Measurements from ENCODE around the gene KLHL1.

Gene KLHL1

DNA sequence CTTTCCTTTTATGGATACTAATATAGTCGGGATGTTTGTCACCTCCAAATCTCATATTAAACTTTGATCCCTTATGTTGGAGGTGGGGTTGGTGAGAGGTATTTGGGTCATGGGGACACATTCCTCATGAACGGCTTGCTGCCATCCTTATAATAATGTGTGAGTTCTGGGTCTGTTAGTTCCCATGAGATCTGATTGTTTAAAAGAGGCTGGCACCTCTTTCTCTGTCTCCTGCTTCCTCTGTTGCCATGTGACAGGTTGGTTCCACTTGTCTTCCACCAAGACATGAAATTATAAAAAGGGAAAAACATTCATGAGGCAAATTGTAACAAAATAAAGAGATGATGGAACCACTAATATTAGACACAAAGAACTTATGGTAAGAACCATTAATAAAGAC is 108.4 kb downstream of the KLHL1 start:
- DNase-seq = no peak

DNA sequence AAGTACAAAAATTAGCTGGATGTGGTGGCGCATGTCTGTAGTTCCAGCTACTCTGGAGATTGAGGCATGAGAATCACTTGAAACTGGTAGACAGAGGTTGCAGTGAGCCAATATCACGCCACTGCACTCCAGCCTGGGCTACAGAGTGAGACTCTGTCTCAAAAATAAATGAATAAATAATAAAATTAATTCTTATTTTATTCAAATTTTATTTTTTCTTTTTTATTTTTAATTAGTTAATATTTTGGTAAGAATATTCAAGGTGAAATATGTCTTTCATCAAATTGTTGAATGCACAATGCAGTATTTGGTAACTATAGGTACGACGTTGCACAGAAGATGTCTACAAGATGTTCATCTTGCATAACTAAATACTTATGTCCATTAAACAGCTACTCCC is 111.2 kb downstream of the KLHL1 start:
- DNase-seq = no peak

DNA sequence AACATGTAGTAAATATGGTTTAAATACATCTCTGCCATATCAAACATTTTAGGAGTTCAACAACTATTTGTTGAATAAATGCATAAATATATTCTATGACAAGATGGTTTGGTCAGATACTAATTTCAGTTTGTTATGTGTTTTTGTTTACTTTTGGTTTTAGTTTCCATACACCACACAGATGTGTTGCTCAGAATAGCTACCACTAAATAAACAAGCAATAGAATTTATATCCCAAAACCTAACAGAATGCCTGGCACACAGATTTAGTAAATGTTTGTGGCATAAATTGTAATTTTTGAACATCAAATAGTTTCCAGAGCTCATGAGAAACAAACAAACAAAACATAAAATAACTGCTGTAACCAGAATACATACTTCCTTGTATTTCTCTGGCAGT is 127.5 kb downstream of the KLHL1 start:
- no peak for DNase-seq

DNA sequence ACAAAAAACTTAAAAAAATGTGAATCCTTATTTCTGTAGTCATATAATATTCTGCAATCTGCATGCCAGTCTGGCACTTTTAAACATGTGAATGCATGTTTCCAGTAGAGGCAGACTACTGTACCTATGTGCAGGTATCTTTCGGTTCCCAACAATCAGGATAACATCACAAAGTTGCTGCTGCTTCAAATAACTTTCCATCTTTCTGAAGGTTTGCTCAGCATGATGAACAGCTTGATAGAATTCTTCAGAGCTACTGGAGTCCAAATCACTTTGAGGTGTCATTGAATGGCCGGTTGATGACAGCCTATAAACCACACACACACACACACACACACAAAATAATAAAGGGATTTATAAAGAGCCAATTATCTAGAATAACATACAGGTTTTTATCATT is 132.8 kb downstream of the KLHL1 start:
- DNase-seq = no peak

DNA sequence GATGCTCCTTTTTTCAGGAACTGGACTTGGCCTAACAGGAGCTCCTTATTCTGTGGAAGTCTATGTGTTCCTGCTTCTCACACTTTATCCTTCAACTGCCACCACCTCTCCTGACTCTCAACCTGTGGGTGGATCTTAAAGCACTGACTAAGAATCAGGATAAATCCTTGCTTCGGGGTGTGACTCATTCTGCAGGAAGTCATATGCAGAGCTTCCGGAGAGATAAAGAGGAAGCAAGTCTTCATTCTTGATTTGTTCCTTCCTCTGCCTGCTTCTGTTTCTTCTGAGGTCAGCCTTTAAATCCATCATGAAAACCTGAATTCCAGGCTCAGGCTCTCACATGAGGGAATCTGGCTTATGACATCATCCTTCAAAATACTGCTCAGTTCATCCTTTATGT is 137.7 kb downstream of the KLHL1 start:
- peak; percentile 17 for DNase-seq

DNA sequence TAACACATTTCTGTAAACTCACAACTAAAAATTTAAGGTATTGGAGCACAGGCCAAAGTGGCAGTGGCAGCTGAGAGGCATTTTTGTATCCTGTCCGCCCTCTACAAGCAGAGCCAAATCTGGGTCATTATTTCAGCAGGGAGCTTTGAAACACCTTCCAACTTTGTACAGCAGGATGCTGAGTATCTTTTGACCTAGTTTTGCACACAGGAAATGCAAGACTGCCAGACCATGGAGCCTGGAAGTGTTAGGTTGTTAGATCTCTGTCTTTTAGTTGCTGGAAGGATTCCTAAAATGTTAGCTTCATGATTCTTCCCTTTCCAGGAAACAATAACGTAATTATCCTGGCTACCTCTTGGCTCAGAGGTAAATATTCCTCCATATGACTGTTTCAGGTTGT is 149.2 kb downstream of the KLHL1 start:
- no peak for DNase-seq

DNA sequence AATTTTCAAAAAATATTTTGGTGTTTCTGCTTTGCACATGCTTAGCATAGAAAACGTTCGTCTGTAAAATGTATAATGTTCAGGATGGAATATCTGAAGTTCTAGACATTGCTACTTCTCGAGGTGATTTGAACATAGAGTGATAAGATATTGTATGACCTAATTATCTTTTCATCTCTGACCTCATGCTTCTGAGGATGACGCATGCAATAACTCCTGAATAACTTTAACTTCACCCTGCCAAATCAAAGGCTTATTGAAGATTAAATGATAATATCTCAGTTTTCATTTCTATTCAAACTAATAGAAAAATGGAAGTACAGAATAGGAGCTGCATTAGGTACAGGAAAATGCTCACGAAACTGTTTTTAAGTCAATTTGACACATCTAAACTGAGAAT is 151.4 kb downstream of the KLHL1 start:
- no peak for DNase-seq

DNA sequence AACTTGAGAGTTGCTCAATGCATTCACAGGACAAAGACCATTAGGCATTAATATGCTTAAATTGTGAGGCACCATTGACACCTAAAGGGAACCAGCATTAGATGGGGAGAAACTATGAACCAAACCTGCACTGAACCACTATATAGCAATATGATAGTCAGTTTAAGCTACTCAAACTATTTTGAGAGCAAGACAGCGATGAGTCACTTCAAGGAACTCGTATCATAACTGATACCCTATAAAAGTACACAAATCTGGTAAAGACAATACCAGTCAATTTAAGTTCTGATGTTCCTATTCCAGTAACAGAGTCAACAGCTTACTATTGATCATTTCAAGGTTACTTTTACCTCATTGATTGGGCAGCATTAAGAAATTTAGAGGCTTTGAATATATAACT is 151.9 kb downstream of the KLHL1 start:
- DNase-seq = no peak

DNA sequence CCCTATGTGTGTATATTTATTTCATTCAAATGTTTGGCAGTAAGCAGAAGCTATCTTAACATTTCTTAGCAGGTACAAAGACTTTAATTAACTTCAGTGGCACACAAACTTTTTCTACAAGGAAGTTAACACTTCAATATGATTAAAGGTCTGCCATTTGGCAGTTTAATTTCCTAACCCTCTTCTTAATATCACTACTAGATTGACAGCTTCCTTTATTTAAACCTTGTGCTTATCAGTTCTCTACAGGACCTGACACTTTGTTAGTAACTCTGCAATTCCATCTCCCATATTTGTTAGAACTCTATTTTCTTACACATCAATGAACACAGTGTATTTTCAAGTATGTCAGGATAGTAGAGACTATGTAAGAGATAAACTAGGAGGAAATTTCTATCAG is 153.0 kb downstream of the KLHL1 start:
- no peak for DNase-seq

DNA sequence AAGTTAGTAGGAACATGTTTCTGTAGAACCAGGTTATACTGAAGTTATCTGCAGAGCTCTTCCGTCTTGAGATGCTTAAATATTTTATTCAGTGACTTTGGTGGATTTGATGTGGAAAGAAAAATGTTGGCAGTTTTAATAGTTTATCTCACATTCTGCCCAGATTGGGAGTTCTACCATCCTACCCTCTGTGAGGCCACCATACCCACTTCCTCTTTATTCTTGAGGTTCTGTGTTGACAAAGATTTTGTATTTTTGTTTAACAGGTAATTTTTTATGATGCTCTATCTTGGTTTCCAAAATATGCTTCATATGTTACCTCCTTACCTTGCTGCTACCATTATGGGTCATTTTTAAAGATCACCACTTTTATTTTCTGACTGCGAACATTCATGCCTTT is 156.8 kb downstream of the KLHL1 start:
- DNase-seq = no peak

DNA sequence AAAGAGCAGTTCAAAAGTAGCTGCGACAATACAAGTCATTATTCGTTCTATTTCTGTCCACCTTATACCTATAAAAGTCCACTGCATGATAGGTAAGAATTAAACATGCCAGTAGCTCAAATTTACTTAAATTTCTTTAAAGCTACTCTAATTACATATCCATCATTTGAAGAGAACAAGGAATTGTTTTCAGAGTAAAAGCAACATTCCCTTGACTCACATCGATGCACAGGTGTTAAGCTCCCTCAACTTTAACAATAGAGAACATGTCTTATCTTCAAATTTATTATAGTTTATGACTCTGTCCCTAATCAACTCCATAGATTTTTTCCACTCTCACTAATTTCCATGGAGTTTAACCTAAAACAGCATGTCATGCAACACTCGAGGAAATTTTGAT is 158.1 kb downstream of the KLHL1 start:
- DNase-seq = no peak

DNA sequence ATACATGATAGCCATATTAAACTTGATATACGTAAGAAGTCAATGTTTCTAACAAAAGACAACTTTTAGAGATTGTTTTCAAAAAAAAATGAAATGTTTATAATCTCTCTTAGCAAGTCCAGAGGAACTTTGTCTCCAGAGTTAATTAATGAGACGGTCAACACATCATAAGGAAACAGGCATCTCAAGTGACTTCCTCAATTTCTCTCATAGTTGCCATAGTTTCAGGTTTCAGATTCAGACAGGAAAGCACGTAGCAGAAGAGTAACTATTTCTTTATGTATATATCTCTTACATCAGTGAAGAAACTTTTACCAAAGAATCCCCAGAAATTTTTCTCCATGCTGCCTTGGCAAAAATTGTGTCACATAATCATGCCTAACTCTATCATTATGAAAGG is 160.2 kb downstream of the KLHL1 start:
- no peak for DNase-seq

DNA sequence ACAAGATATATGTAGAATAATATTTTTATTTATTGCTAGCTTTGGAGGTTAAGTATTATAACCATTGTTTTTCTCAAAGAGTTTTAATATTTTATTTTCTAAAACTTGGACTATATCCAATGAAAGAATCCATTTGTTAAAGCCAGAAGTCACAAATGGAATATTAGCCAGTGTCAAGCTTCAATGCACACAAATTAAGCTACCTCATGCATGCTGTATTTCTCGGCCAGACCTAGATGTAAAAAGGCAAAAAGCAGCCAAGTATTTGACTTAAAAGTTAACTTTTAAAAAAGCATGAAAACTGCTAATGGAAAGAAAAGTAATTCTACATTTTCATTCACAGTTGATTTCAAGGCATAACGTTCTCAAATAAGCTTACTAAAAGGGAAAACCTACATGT is 160.7 kb downstream of the KLHL1 start:
- DNase-seq = no peak

DNA sequence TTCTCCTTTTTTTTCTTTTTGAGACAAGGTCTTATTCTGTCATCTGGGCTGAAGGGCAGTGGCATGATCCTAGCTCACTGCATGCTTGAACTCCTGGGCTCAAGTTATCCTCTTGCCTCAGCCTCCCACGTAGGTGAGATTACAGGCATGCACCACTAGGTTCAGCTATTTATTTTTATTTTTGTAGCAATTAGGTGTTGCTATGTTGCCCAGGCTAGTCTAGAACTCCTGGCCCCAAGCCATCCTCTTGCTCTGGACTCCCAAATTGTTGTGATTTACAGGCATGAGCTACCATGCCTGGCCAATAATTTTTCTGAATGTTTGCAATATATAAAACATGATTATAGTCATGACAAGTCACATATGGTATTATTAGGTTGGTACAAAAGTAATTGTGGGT is 161.7 kb downstream of the KLHL1 start:
- DNase-seq = no peak

DNA sequence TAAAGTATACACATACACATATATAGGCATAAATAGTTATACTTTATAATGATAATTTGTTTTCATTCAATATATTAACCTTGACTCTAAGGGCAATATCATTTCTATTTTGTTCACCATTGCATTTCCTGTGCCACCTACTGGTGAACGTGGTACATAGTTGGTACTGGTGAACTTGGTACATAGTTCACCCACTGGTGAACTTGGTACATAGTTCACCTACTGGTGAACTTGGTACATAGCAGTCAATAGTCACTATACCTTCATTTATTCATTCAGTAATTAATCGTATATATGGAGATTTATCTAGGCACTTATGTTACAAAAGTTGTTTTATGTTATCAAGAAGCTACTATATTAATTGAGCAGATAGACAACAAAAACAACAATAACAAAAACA is 173.2 kb downstream of the KLHL1 start:
- DNase-seq = no peak

DNA sequence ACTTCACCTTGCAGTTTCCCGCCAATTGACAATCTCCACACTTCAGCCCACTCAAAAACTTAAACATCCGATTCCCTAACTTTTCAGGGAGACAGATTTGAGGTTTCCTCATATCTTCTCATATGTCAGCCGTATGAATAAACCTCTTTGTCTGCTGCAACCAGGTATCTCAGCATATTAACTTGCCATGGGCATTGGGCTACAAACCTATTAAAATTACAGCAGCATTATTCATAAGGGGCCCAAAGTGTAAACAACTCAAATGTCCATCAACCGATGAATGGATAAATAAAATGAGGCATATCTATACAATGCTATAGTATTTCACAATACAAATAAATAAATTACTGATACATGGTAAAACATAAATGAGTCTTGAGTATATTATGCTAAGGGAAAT is 180.0 kb downstream of the KLHL1 start:
- no peak for DNase-seq

DNA sequence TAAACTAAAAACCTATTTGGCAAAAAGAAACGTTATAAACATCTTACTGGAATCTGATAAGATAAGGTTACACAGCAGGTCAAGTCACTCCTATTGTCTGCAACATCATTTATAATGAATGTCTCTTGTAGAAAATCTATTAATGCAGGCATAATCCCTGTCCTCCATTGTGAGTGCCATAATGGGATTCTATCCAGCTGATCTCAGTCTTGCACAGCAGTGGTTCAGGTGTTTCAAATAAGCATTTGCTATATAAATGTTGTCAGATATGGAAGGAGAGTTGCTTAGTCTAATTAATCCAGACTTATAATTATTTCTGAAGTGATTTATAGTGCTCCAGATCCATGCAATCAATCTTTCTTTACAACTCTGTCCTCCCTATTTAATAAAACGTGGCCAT is 187.1 kb downstream of the KLHL1 start:
- DNase-seq = no peak

DNA sequence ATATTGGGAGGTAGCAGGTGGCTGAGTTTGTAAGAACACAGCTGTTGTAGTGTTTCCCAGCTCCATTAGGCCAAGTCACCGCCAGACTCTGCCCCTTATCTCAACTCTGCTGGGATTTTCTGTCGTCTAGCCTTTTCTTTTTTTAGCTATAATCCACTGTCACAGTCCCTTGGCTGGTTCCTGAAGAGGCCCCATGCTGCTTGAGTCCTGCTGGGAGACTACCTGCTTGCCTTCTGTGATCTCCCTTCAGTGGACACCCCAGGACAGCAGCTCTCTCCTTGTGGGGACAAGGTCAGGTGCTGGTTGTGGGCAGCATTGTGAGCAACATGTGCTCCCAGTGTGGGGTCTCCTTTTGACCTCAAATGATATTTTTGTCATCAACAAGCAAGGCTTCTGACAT is 195.6 kb downstream of the KLHL1 start:
- no peak for DNase-seq

DNA sequence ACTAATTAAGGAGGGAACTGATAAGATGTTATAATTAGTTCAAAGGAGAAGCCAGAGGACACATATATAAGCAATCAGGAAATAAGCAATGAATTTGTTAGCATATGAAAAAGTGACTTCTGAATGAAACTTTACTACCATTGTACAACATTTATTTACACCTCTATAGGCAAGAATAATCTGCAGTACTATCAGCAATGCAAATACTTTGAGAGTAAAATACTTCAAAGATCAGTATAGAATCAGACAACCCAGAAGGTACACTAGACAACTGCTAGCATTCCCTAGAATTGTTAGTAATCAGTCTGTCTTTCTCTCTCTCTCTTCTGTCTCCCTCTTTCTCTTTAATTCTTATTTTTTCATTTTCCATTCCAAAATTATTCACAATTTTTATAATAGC is 197.5 kb downstream of the KLHL1 start:
- DNase-seq = no peak

DNA sequence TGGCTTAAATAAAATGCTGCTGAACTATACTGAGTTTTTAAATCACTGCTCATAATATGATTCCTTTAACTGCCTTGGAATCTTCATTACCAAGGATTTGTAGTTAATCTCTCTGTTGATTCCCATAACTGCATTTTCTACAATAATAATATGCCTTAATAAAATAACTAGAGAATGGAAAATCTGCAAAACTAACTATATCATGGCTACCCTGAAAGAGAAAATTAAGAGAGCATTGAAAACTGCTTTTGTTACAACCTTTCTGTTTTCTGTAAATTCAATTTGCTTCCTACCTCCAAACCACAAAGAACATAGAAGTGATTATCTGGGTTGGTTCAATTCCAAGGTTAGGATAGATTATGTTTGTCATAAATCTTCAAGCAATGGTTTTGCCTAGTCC is 203.5 kb downstream of the KLHL1 start:
- no peak for DNase-seq

DNA sequence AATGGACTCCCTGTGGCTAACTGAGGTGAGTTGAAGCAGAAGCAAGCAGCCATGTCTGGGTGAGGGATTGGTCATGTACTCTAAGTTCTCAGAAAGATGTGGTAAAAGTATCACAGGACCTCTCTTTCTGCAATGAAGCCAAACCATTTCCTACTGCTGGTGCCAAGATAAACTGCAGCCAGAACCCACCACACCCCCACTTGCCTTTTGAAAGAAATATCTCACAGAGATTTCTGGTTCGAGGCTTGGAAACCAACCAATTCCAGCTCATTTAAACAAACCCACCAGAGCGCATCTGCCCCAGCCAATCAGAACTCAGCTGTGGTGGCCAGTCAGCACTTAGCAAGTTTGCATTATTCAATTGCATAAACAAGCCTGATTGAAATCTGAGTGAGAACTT is 205.2 kb downstream of the KLHL1 start:
- DNase-seq = no peak

DNA sequence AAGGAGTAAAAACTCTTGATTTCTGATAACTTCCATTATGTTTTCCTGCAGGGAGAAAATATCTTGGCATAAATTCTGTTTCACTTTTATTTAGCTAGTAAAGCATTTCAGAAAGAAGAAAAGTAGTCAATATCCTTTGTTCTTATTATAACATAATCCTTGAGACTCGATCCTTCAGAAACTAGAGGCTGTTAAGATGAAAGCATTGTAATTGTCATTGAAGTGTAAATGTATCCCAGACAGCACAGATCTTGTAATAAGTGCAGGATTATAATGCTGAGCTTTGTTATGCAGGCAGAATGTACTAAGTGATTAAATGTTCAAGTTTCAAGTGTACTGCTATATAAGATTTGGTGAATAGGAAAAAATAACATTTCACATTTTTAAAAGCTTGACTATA is 225.8 kb downstream of the KLHL1 start:
- DNase-seq = no peak

DNA sequence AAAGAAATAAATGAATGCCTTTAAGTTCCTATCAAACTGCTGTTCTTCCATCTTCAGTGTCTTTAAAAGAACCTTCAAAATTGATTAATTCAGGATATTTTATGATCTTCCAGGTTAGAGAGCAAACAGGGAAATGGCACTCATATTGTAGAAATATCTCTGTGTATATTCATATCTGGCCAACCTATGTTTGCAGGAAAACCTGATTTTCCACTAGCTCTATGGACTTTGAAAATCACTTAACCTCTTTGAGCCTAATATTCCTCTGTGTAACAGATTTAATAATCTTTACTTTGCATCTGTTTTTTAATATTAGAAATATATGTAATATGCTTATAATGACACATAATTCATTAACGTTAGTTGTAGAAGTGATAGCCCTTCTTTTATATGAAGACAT is 228.3 kb downstream of the KLHL1 start:
- no peak for DNase-seq

DNA sequence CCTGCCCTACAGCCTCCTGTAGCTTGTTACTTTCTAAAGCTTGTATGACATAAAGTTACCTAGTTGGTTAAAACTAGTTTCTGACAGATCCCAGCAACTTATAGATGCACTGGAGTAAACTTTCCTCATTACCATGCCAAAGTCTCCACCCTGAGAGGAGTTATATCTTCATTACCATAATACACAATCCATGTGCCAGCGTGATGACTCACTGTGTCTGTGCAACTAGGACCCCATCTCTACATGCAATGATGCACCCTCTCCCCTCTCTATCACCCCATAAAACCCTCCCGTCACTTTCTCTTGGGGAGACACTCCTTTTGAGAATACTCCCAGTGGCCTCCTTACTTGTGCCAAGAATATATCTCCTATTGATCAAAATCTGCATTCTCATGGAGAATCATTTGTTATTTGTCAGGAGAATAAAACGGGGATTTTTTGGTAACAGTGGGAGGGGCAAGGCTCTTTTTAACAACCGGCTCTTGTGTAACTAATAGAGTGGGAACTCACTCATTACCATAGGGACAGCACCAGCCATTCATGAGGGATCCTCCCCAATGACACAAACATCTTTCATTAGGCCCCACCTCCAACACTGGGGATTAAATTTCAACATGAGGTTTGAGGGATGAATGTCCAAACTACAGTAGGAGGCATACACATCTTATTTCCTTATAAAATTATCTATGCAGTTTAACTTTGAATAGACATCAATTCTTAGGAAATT is 235.8 kb downstream of the KLHL1 start:
- no peak for DNase-seq

DNA sequence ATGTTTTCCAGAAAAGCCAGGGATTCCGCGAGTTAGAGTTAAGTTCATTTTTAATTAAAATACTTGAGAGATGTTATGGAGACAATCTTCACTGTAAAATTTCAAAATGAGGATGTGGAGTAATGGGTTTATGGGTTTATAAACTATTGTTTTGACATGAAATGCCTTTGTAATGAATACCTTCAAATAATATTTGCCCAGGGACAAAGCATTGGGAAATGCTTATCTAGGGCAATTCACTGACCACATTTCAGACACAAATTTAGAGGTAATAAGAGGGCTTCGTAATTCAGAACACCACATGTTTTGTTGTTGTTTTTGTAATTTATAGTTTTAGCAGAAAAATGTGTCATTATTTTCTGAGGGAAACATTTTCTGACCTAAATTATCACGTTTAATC is 241.7 kb downstream of the KLHL1 start:
- no peak for DNase-seq
